Hepatocyte (in vitro differentiated cells): ENCODE results near the gene ATP8A2.

Experiments
- CTCF ChIP-seq: fragments of 200-600 bp; sonication (generic); IDR thresholded peaks from 2 replicates; pipeline ENCODE4 v1.5.1; 2016; ENCODE audit warnings: antibody characterized with exemption, mild to moderate bottlenecking; ENCODE audit not compliant: poor library complexity
- EZH2 ChIP-seq: fragments of 200-600 bp; sonication (generic); IDR thresholded peaks from 2 replicates; pipeline ENCODE4 v1.6.1; 2016; ENCODE audit warnings: antibody characterized with exemption, mild to moderate bottlenecking, borderline replicate concordance

DNA sequence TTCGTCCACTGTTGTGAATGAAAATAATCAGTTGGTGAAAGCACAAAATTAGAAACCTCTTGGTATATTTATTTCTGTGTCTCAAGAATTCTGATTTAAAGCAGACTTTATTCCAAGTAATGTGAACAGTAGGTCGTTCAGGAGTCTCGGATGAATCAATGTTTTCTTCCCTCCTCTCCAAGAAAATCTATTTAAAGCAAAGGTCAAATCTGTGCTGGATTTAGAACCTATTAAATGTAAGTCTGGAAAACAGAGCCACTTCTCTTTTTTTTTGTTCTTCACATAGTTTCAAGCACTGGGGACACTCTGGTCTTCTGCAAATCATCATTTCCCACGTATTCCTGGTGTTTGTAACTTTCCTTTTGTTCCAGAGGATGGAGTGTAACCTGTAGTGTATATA is 312.7 kb downstream of the ATP8A2 start:
- no peak for TF ChIP-seq EZH2
- TF ChIP-seq CTCF: no peak
